Stimulated activated effector memory CD8-positive, alpha-beta T cell treated with anti-CD3 and anti-CD28 coated beads, Interleukin-12 subunit alpha, Interleukin-12 subunit beta, amount 100 ng/mL, for 72 hours (primary cell): ENCODE data around the gene CD83.

Experiments
- ATAC-seq: fragments of 150-1000 bp; cut with Tn5 transposase; 2 replicates; pipeline ENCODE4 v1.10.0; 2021
- DNase-seq, 2 donors: peaks; one replicate each; pipeline ENCODE4 v3.0.0; 2021 to 2022; ENCODE audit warnings: low spot score in 2 of 2
- H3K27ac Mint-ChIP-seq: one replicate; pipeline ENCODE4 v1.8.0; 2022; ENCODE audit warnings: mild to moderate bottlenecking, mixed read lengths
- H3K36me3 Mint-ChIP-seq: one replicate; pipeline ENCODE4 v1.8.0; 2022; ENCODE audit warnings: mild to moderate bottlenecking, mixed read lengths
- H3K4me1 Mint-ChIP-seq: one replicate; pipeline ENCODE4 v1.8.0; 2022; ENCODE audit warnings: mixed read lengths
- H3K4me3 Mint-ChIP-seq: one replicate; pipeline ENCODE4 v1.8.0; 2022; ENCODE audit warnings: mild to moderate bottlenecking, mixed read lengths
- H3K9me3 Mint-ChIP-seq: one replicate; pipeline ENCODE4 v1.8.0; 2022; ENCODE audit warnings: mixed read lengths

The CD83 gene

DNA sequence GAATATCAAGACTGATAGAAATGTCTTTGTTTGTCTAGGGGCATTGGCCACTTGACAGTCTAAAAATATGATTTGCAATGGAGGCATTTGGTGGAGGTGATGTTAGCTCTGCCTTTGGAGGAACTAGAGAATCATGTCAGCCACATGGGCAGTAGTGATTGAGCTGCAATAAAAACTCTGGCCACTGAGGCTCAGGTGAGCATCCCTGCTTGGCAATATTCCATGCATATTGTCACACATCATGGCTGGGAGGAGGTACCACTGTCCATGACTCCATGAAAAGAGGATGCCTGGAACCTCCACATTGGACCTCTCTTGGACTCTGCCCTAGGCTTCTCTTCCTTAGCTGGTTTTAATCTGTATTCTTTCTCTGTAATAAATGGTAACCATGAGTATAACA, 10.6 kb upstream of the CD83 start:
- Mint-ChIP-seq H3K36me3 (no peaks in the 10 kb centered on the region), H3K4me3 (no peak overlapping the region), H3K9me3 (peaks cover 9% of the 10 kb centered on the region), H3K4me1 (peaks cover 35% of the 10 kb centered on the region), H3K27ac (no peak overlapping the region)
- ATAC-seq (no peak), DNase-seq (no peak)

DNA sequence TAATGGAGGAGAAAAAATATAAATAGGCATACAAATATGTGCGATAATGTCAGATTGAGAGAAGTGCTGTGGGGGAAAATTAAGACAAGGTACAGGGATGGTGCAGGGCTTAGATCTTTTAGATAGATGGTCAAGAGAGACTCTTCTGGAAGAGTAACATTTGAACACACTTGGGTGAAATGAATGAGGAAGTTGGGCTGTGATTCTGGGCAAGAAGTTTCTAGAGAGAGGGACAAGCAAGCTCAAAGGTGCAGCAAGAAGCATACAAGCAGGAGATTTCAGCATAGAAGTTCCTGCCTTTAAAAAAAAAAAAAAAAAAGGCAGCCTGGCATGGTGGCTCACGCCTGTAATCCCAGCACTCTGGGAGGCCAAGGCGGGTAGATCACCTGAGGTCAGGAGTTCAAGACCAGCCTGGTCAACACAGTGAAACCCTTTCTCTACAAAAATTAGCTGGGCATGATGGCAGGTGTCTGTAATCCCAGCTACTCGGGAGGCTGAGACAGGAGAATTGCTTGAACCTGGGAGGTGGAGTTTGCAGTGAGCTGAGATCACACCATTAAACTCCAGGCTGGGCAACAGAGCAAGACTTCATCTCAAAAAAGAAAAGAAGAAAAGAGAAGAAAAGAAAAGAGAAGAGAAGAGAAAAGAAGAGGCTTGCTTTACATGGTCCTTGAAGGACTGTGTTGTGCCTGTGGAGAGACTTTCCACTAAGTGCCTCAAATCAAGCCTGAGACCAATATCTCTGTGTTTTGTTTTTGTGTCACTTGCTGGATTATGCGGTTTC, 9.7 kb upstream of the CD83 start:
- H3K27ac Mint-ChIP-seq, result peak overlapping the region; percentile 52
- peaks cover 35% of the 10 kb centered on the region for H3K4me1 Mint-ChIP-seq
- DNase-seq (no peak), ATAC-seq (no peak)
- H3K4me3 Mint-ChIP-seq, result peak overlapping the region; percentile 54
- peaks cover 9% of the 10 kb centered on the region for H3K9me3 Mint-ChIP-seq
- no peaks in the 10 kb centered on the region for H3K36me3 Mint-ChIP-seq

DNA sequence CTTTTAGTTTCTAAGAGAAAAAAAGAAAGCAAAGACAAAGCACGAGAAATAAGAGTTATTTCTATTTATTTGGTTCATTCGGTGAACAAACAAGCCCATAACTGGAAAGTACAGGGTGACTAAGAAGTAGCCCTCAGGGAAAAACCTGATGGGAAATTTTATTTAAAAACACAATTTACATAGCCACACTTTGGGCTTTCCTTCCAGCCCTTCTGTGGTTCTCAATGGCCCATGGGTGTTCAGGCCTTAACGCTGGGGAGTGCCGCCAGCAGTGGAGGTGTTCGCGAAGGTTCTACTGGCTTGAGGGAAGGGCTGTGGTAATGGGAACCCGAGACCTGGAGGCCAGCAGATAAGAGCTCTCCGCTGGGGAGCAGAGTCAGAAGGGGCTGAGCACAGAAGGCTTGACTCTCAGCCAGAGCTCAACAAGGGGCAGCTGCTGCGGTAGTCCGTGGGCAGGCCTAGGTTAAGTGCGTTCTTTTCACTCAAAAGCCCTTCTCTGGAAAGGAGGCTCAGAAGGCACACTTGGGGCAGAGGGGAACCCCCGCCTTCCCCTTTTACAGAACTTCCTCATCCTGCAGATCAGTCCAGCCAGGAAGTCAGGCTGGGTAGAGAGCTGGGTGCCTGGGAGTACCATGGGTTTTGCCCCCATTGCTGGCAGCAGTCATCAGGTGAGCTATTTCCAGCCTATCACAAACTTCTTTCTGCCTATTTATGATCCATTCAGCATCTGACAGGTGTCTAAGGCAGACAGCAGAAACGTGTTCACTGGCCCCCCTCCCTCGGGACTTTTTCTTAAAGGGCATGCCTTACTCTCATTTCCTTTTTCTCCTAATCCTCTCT, 8.8 kb upstream of the CD83 start:
- H3K36me3 Mint-ChIP-seq, result no peaks in the 10 kb centered on the region
- peaks cover 35% of the 10 kb centered on the region for H3K4me1 Mint-ChIP-seq
- ATAC-seq (peak; percentile 74), DNase-seq (no peak)
- peaks cover 9% of the 10 kb centered on the region for H3K9me3 Mint-ChIP-seq
- H3K4me3 Mint-ChIP-seq, result peak overlapping the region; percentile 54
- H3K27ac Mint-ChIP-seq, result peak overlapping the region; percentile 52

DNA sequence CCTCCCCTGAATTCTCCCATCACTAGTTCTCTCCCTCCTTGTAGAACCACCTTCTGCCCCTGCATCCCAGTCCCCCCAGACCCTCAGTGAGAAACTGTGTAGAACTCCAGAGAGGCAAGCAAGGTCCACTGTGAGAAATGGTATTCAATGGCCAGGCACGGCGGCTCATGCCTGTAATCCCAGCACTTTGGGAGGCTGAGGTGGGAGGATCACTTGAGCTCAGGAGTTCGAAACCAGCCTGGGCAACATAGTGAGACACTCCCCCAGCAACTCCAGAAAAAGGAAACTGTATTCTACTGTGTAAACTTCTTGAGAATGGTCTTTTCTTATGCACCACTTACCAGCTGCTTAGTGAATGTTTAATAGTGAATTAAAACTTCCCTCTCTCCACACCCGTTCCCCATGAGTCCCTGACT, 8.2 kb upstream of the CD83 start:
- peaks cover 35% of the 10 kb centered on the region for H3K4me1 Mint-ChIP-seq
- H3K4me3 Mint-ChIP-seq, result peak overlapping the region; percentile 54
- peak overlapping the region; percentile 52 for H3K27ac Mint-ChIP-seq
- DNase-seq (no peak), ATAC-seq (no peak)
- peaks cover 9% of the 10 kb centered on the region for H3K9me3 Mint-ChIP-seq
- no peaks in the 10 kb centered on the region for H3K36me3 Mint-ChIP-seq

DNA sequence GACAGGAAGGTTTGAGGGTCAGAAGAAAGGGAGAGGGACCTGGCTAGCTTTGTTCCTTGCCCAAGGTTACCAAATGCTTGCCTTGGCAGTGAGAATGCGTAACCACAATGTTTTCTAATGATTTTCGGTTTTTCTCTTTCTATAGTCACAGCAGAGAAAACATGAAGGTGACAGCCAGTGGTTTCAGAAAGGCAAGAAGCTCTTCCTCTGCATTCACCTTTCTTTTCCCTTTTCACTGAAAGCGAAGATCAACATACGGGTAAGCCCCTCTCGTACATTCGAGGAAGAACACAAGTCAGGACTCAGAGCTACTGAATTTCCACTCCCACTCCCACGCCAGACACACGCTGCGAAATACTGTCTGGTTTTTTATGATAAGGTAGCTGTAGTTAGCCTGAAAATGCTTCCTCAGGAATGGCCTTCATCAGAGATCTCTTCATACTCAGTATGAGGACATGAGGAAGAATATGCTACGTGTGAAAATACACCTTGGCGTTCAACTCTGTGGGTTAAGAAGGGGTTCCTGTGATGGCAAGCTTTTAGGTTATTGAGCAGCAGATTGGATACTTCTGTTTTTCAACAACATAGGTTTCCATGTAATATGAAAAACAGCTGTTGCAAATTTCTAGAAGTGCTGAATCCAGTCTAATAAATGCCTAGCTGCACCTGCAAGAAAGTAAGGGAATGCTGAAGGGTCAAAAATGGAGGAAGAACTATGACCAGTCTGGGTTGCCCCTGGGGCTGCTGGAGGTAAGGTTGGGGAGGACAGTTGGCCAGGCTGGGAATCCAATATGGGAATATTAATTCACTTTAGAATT, 7.4 kb upstream of the CD83 start:
- Mint-ChIP-seq H3K4me3 (peak overlapping the region; percentile 54), H3K9me3 (peaks cover 9% of the 10 kb centered on the region), H3K4me1 (peaks cover 35% of the 10 kb centered on the region), H3K27ac (no peak overlapping the region), H3K36me3 (no peaks in the 10 kb centered on the region)
- no peak for DNase-seq
- peak; percentile 65 for ATAC-seq

DNA sequence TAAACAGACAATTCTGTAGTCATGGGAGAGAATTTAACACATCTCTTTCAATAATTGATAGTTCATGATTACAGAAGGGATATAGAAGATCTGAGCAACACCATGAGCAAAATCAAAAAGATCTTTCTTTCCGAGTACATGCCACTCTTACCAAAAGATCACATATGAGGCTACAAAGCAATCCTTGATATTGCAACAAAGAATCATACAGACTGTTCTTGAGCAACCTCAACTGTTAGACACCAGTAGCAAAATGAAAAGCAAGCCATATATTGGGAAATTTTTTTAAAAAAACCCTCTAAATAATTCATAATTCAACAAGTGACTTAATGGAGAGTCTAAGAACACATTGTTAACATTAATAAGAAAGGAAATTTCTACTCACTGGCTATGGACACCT, 3.6 kb upstream of the CD83 start:
- H3K4me1 Mint-ChIP-seq, result peaks cover 31% of the 10 kb centered on the region
- no peak overlapping the region for H3K4me3 Mint-ChIP-seq

DNA sequence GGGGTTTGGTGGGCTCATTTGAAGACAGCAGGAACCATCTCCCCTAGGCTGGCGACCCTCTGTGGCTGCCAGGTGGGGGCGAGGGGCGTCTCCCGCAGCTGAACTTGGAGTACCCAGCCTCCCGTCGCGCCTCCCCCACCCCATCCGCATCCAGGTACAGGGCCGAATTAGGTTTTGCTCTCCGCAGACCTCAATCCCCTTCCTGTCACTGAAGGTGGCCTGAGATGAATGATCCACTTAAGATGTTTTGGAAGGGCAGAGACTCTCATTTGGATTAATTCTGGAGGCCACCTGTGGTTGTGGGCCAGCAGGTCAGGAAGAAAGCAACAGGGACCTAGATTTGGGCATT, 493 bp downstream of the CD83 start:
- Mint-ChIP-seq H3K27ac (peak overlapping the region; percentile 97), H3K4me3 (peak overlapping the region; percentile 98), H3K9me3 (no peaks in the 10 kb centered on the region), H3K4me1 (peaks cover 38% of the 10 kb centered on the region), H3K36me3 (peaks cover 55% of the 10 kb centered on the region)
- DNase-seq (no peak), ATAC-seq (peak; percentile 4)

More for the DNA sequence above, 3.6 kb upstream of the CD83 start:
- Mint-ChIP-seq H3K27ac (no peak overlapping the region), H3K36me3 (peaks cover 18% of the 10 kb centered on the region), H3K9me3 (no peaks in the 10 kb centered on the region)
- ATAC-seq (no peak), DNase-seq (no peak)

DNA sequence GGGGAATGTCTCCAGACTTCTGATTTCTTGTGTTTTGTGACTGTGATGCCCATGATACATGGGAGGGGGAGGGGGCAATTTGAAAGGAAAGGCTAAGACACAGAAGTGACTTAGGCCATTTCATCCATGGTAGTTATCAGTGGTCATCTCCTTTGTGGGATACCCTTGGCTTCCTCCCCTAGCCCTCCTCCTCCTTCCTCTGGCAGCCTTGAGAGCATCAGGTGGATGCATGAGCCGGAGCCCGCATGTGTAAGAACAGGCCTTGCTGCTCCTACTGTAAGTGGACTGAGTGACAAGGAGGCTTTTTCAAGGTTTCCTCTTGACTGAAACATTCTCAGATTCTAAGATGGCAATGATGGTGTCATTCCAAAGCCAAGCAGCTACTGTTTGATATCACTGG, 874 bp downstream of the CD83 start:
- Mint-ChIP-seq H3K9me3 (no peaks in the 10 kb centered on the region), H3K27ac (peak overlapping the region; percentile 97), H3K4me3 (peak overlapping the region; percentile 98), H3K4me1 (peaks cover 41% of the 10 kb centered on the region), H3K36me3 (peaks cover 59% of the 10 kb centered on the region)
- ATAC-seq, result no peak
- peak in 1 of 2 donors; percentile 57 for DNase-seq

DNA sequence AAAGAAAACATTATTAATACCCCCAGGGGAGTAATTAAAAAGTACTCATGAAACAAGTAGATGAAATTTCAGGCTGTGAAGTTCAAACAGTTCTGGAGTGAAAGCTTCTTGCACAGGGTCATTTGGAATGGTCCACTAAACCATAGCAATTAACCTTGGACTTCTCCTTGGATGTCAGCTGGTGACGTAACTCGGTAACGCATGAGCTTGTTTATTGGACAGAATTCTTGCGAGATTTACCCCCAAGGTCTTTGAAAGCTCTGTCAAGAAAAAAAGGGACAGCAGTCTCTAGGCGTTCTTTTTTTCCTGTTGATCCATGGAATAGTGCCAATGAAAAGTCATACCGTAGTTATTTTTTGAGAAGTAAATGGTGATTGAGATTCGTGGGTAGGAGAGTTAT, 2.2 kb downstream of the CD83 start:
- Mint-ChIP-seq H3K4me1 (peaks cover 50% of the 10 kb centered on the region), H3K36me3 (peaks cover 73% of the 10 kb centered on the region), H3K4me3 (peak overlapping the region; percentile 98), H3K27ac (no peak overlapping the region), H3K9me3 (no peaks in the 10 kb centered on the region)
- ATAC-seq (no peak), DNase-seq (no peak)

DNA sequence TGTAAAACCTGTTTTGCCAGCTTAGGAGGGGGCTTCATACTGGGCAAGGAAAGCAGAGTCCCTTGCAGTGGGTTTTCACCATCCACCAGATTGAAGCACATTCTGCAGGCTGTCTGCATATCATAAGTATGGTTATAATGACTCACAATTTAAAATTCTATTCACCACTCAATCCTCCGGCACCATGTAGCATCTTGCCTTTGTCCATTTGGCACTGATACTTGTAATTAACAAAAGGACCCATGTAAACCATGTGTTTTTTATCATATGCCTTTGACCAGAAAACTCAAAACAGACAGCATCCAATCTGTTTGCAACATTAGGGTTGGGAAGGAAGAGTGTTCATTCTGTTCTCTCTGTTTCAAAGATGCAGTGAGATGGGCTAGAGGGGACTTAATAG, 3.0 kb downstream of the CD83 start:
- no peak for ATAC-seq
- peaks cover 80% of the 10 kb centered on the region for H3K36me3 Mint-ChIP-seq
- H3K27ac Mint-ChIP-seq, result no peak overlapping the region
- no peaks in the 10 kb centered on the region for H3K9me3 Mint-ChIP-seq
- H3K4me1 Mint-ChIP-seq, result peaks cover 58% of the 10 kb centered on the region
- no peak for DNase-seq
- H3K4me3 Mint-ChIP-seq, result peak overlapping the region; percentile 98

DNA sequence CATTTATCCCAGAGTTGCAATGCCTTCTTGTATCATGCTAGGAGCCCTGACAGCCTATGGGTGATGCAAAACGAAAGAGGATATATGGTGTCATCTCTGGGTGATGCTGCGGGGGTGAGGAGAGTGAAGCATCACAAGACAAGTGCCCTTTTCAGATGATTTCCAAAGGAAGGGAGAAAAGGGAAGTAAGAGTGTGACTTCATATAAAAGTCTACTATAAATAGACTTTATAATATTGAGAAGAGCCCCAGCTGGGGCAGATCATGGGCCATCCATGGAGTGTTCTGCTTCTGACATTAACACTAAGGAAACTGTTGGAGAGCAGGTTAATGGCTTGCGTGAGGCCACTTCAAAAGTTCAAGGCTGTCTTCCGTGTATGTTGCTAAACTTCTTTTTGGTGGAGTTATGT, 4.4 kb downstream of the CD83 start:
- peaks cover 66% of the 10 kb centered on the region for H3K4me1 Mint-ChIP-seq

DNA sequence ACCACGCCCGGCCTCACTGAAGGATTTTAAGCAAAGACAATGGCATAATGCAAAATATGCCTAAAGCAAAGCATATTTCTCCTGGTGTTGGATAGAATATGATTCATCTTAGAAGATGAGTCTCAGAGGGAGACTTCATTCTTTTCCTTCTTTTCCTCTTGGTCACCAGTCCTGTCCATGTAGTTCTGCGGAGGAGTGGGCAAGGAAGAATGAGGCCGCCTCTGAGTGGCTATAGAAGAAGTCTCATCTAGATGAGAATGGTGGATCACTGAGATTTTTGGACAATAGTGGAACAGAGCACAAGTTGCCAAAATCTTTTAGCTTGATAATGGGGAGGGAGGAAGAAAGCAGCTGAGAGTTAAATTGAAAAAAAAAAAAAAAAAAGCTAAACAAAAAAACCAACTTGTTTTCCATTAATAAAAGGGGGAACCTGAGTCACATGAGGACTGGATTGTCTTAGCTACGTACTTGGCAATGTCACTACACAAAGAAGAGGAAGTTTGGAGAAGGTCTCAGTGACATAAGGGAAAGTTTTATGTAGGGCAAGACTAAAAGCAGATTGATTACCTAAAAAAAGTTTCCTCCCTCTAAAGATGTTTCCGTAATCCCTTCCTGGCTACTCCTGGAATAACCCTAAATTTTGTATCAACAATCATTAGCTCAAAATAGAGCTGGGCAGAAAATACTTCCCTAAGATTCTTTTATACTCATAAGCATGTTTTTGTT, 6.0 kb downstream of the CD83 start:
- Mint-ChIP-seq H3K4me1 (peaks cover 58% of the 10 kb centered on the region), H3K27ac (no peak overlapping the region), H3K4me3 (no peak overlapping the region), H3K9me3 (no peaks in the 10 kb centered on the region), H3K36me3 (peaks cover 96% of the 10 kb centered on the region)
- DNase-seq (no peak), ATAC-seq (no peak)

More for the DNA sequence above, 4.4 kb downstream of the CD83 start:
- peaks cover 93% of the 10 kb centered on the region for H3K36me3 Mint-ChIP-seq
- ATAC-seq (peak; percentile 88), DNase-seq (peak in 1 of 2 donors; percentile 63)
- peak overlapping the region; percentile 85 for H3K27ac Mint-ChIP-seq
- H3K9me3 Mint-ChIP-seq, result no peaks in the 10 kb centered on the region
- H3K4me3 Mint-ChIP-seq, result peak overlapping the region; percentile 98

DNA sequence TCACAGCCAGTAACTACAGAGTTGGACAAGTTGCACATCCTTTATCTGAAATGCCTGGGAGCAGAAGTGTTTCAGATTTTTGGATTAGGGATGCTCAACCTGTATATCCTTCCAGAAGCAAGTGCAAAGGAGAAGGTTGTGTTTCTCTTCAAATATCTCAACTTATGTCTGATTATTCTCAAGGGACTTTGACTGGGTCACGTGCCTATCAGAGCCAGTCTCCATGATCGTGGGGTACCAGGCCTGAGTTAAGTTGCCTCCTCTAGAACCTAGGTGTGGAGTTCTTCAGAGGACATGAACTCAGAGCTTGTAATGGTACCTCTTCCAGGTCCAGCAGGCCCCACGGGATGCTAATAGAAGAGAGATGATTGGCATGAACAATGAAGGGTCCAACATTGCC, 7.8 kb downstream of the CD83 start:
- H3K27ac Mint-ChIP-seq, result peak overlapping the region; percentile 45
- peaks cover 100% of the 10 kb centered on the region for H3K36me3 Mint-ChIP-seq
- H3K4me3 Mint-ChIP-seq, result no peak overlapping the region

DNA sequence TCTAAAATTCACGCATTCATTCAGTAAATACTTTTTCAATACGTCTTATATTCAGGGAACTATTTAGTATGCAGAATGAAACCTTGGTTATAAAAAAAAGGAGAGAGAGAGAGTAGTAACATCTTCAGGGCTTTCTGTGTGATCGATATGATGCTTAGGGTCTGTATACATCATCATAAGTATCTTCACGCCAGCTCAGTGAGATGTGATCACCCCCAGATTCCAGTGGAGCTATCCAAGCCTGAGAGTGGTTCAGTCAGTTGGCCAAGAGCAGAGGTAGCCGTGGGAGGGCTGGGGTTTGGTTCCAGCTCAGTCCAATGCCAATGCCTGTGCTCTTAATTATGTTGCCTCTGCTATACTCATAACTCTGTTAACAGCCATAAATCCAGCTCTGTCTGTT, 8.6 kb downstream of the CD83 start:
- ATAC-seq, result no peak
- Mint-ChIP-seq H3K36me3 (peaks cover 100% of the 10 kb centered on the region), H3K4me3 (no peak overlapping the region), H3K27ac (no peak overlapping the region), H3K9me3 (no peaks in the 10 kb centered on the region), H3K4me1 (peaks cover 48% of the 10 kb centered on the region)
- no peak for DNase-seq

More for the DNA sequence above, 7.8 kb downstream of the CD83 start:
- ATAC-seq (no peak), DNase-seq (no peak)
- H3K4me1 Mint-ChIP-seq, result peaks cover 57% of the 10 kb centered on the region
- H3K9me3 Mint-ChIP-seq, result no peaks in the 10 kb centered on the region

DNA sequence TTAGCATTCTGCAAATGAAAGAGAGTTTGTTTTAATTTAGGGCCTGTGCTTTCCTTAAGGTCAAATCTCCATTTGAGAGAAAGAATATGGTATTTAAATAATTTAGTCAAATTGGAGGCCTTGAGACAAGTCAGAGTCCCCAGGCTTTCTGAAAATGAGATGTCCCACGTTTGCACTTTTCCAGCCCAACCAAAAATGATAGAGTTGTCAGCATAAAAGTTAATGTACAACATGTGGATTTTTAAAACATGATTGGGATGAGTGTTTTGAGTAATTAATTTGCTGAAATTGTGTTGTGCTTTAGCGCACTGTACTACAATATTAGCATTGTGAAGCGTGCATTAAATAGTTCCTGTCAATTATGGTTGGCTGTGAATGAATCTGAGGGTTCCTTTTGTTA, 10.0 kb downstream of the CD83 start:
- no peak for ATAC-seq
- peaks cover 100% of the 10 kb centered on the region for H3K36me3 Mint-ChIP-seq
- no peak overlapping the region for H3K4me3 Mint-ChIP-seq

More for the DNA sequence above, 10.0 kb downstream of the CD83 start:
- Mint-ChIP-seq H3K9me3 (no peaks in the 10 kb centered on the region), H3K4me1 (peaks cover 36% of the 10 kb centered on the region), H3K27ac (no peak overlapping the region)
- no peak for DNase-seq
